A673 (cell line): Measurements from ENCODE around the gene ZBTB32. TPM values are rescaled to one million over a fixed set of nuclear protein-coding genes. Genes with fewer than 3 reads are reported as not detected.

Experiments used
- BruUV-seq: library from RNA; stranded (reverse); fragments of 400-500 nt; replicated peaks from 2 replicates; lab custom pipeline; 2021; lab: Mats Ljungman, UMichigan
- CTCF ChIA-PET: fragments of 300-600 bp; sonication (Branson Sonifier 250); formaldehyde crosslinking; loops from one replicate; lab custom pipeline; 2022; ENCODE audit warnings: antibody characterized with exemption; lab: Charles Lee
- POLR2A ChIA-PET: fragments of 300-600 bp; sonication (Branson Sonifier 250); formaldehyde crosslinking; loops from one replicate; lab custom pipeline; 2022; ENCODE audit warnings: antibody characterized with exemption; ENCODE audit not compliant: low non-redundant PET; lab: Charles Lee
- DNase-seq: peaks from one replicate; pipeline ENCODE4 v3.0.0-alpha.2; 2015; ENCODE audit warnings: low spot score
- H3K27ac ChIP-seq: fragments of 200-600 bp; sonication (generic); 2 replicates; pipeline ENCODE4 v1.5.1; 2016; ENCODE audit warnings: mixed run types, low read depth, mild to moderate bottlenecking, mixed read lengths, antibody characterized with exemption, low read length; ENCODE audit not compliant: poor library complexity, severe bottlenecking
- H3K27me3 ChIP-seq: fragments of 200-600 bp; sonication (generic); replicated peaks from 2 replicates; pipeline ENCODE4 v1.6.1; 2017; ENCODE audit warnings: mixed run types, low read depth, mild to moderate bottlenecking, mixed read lengths, antibody characterized with exemption, low read length; ENCODE audit not compliant: insufficient read depth, poor library complexity
- H3K36me3 ChIP-seq: fragments of 200-600 bp; sonication (generic); 2 replicates; pipeline ENCODE4 v1.6.1; 2016; ENCODE audit warnings: mixed run types, mild to moderate bottlenecking, mixed read lengths, antibody characterized with exemption, low read length; ENCODE audit not compliant: insufficient read depth, poor library complexity, severe bottlenecking
- H3K4me1 ChIP-seq: fragments of 200-600 bp; sonication (generic); 2 replicates; pipeline ENCODE4 v1.6.1; 2017; ENCODE audit warnings: mixed run types, mild to moderate bottlenecking, mixed read lengths, antibody characterized with exemption, low read length; ENCODE audit not compliant: insufficient read depth, poor library complexity, severe bottlenecking
- H3K4me3 ChIP-seq: fragments of 200-600 bp; sonication (generic); 2 replicates; pipeline ENCODE4 v1.5.1; 2016; ENCODE audit warnings: low read depth, mixed run types, mild to moderate bottlenecking, mixed read lengths, low read length; ENCODE audit not compliant: poor library complexity, severe bottlenecking
- H3K9me3 ChIP-seq: fragments of 200-600 bp; sonication (generic); 2 replicates; pipeline ENCODE4 v1.6.1; 2016; ENCODE audit warnings: mixed run types, low read depth, mild to moderate bottlenecking, mixed read lengths, antibody characterized with exemption, low read length; ENCODE audit not compliant: poor library complexity, severe bottlenecking
- CTCF ChIP-seq: fragments of 300-800, 200-600 bp; sonication (generic); conservative IDR thresholded peaks from 2 replicates; pipeline ENCODE4 v1.5.1; 2017; ENCODE audit warnings: low read depth, mild to moderate bottlenecking, antibody characterized with exemption, low read length, moderate library complexity, mixed read lengths
- EZH2 ChIP-seq: fragments of 200-600 bp; sonication (generic); IDR thresholded peaks from 2 replicates; pipeline ENCODE4 v1.6.1; 2017; ENCODE audit warnings: borderline replicate concordance, low read depth, mild to moderate bottlenecking, mixed read lengths, antibody characterized with exemption, low read length; ENCODE audit not compliant: poor library complexity, severe bottlenecking
- intact Hi-C: fragments of 100-400 bp; cut with micrococcal nuclease; formaldehyde crosslinking; loops from one replicate; pipeline ENCODE4 v1.10.0; 2022; ENCODE audit not compliant: unreplicated experiment
- total RNA-seq: library from RNA; stranded (reverse); gene quantifications from 2 replicates; pipeline ENCODE4 v1.2.3, GENCODE V29; 2021

The ZBTB32 gene
- total RNA-seq, 1 experiment from 2014 or later = not detected

DNA sequence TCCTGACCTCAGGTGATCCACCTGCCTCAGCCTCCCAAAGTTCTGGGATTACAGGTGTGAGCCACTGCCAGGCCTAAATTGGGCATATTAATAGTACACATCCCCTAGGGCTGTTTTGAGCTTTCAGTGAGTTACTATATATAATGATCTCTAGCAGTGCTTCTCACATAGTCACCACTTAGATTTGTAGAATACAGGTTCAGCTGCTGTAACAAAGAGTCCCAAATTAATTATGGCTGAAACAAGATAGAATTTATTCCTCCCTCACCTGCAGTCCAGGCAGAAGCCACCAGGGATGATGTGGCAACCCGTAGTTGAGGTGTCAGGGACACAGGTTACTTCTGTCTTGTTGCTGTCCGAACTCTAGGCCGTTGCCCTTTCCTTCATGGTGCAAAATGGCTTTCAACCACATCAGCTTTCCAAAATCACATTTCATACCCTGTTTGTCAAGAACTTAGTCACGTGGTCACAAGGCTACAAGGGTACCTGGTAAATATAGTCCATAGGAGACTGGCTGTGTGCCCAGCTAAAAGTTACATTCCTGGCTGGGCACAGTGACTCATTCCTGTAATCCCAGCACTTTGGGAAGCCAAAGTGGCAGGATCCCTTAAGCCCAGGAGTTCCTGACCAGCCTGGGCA lies 56.5 kb downstream of the ZBTB32 start:
- H3K27ac ChIP-seq = no peak overlapping the region
- ChIA-PET POLR2A (no interaction called here), CTCF (no interaction called here)
- no peaks in the 10 kb centered on the region for H3K9me3 ChIP-seq
- peaks cover 36% of the 10 kb centered on the region for H3K36me3 ChIP-seq
- TF ChIP-seq CTCF (no peak), EZH2 (no peak)
- H3K4me1 ChIP-seq = peaks cover 23% of the 10 kb centered on the region
- no peak overlapping the region for H3K4me3 ChIP-seq
- no TSS peak for BruUV-seq
- intact Hi-C loops = no loop called here
- DNase-seq = no peak
- H3K27me3 ChIP-seq = no peaks in the 10 kb centered on the region

DNA sequence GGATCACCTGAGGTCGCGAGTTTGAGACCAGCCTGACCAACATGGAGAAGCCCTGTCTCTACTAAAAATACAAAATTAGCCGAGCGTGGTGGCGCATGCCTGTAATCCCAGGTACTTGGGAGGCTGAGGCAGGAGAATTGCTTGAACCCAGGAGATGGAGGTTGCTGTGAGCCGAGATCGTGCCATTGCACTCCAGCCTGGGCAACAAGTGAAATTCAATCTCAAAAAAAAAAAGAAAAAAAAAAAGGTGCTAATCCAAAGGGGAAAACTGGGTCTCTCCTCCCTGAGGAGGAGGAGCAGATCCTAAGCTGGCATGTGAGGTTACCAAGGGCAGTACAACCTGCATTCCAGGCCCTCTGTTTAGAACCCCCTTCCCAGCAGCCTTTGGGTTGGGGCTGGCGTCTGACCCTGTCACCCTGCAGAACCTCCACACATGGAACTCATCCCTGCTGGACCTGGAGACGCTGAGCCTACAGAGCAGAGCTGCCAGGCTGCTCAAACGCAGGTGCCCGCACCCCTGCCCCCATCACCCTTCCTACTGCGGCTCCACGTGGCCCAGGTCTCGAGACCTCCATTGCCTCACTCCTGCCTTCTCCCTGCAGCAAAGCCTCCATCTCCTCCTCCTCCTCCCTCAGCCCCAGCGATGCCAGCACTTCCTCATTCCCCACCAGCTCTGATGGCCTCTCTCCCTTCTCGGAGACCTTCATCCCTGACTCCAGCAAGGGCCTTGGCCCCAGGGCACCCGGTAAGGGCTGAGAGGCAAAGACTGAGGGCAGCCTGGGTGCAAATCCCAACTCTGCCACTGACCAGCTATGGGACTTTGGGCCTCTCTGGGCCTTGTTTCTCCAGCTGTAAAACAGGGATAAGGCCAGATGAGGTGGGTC lies 60.3 kb downstream of the ZBTB32 start:
- CTCF ChIA-PET = no interaction called here
- peaks cover 37% of the 10 kb centered on the region for H3K36me3 ChIP-seq

More for the DNA sequence above, 60.3 kb downstream of the ZBTB32 start:
- no peak overlapping the region for H3K4me3 ChIP-seq
- H3K9me3 ChIP-seq = no peaks in the 10 kb centered on the region
- TF ChIP-seq EZH2 (no peak), CTCF (no peak)
- no TSS peak for BruUV-seq
- no peak for DNase-seq
- H3K27ac ChIP-seq = no peak overlapping the region
- no peaks in the 10 kb centered on the region for H3K4me1 ChIP-seq
- H3K27me3 ChIP-seq = no peaks in the 10 kb centered on the region
- intact Hi-C loops = no loop called here
- POLR2A ChIA-PET = no interaction called here

Other genes starting within 250 kb of the ZBTB32 start
- not detected in 2 replicates for gene KRTDAP, start 214.1 kb upstream of the ZBTB32 start, total RNA-seq
- not detected in 2 replicates for gene DMKN, start 190.9 kb upstream of the ZBTB32 start, total RNA-seq
- gene SBSN, start 176.2 kb upstream of the ZBTB32 start, total RNA-seq = not detected in 2 replicates
- not detected in 2 replicates for gene GAPDHS, start 171.1 kb upstream of the ZBTB32 start, total RNA-seq
- 105 and 115 TPM in 2 replicates for gene TMEM147, start 158.9 kb upstream of the ZBTB32 start, total RNA-seq
- not detected in 2 replicates for gene ATP4A, start 140.9 kb upstream of the ZBTB32 start, total RNA-seq
- not detected in 2 replicates for gene PMIS2, start 118.4 kb upstream of the ZBTB32 start, total RNA-seq
- 31.1 and 33.5 TPM in 2 replicates for gene HAUS5, start 91.8 kb upstream of the ZBTB32 start, total RNA-seq
- gene RBM42, start 75.5 kb upstream of the ZBTB32 start, total RNA-seq = 104 and 106 TPM in 2 replicates
- gene ETV2, start 62.8 kb upstream of the ZBTB32 start, total RNA-seq = 0.73 and 1.3 TPM in 2 replicates
- 456 and 467 TPM in 2 replicates for gene COX6B1, start 56.2 kb upstream of the ZBTB32 start, total RNA-seq
- not detected in 2 replicates for gene UPK1A, start 38.0 kb upstream of the ZBTB32 start, total RNA-seq
- 49.1 and 51.0 TPM in 2 replicates for gene KMT2B, start 13.4 kb downstream of the ZBTB32 start, total RNA-seq
- 4.9 and 5.8 TPM in 2 replicates for gene IGFLR1, start 37.9 kb downstream of the ZBTB32 start, total RNA-seq
- gene U2AF1L4, start 40.9 kb downstream of the ZBTB32 start, total RNA-seq = 20.4 and 21.0 TPM in 2 replicates
- 58.8 and 67.7 TPM in 2 replicates for gene PSENEN, start 41.1 kb downstream of the ZBTB32 start, total RNA-seq
- gene LIN37, start 44.0 kb downstream of the ZBTB32 start, total RNA-seq = 11.3 and 13.2 TPM in 2 replicates
- 0.50 TPM in 1 of 2 replicates, not detected in the other for gene HSPB6, start 52.5 kb downstream of the ZBTB32 start, total RNA-seq
- gene PROSER3, start 53.6 kb downstream of the ZBTB32 start, total RNA-seq = 38.4 and 44.8 TPM in 2 replicates
- gene ARHGAP33, start 71.0 kb downstream of the ZBTB32 start, total RNA-seq = 39.6 and 49.6 TPM in 2 replicates
- not detected in 2 replicates for gene PRODH2, start 108.3 kb downstream of the ZBTB32 start, total RNA-seq
- gene NPHS1, start 147.9 kb downstream of the ZBTB32 start, total RNA-seq = not detected in 2 replicates
- gene KIRREL2, start 152.4 kb downstream of the ZBTB32 start, total RNA-seq = 0.15 and 0.17 TPM in 2 replicates
- 13.9 and 14.9 TPM in 2 replicates for gene APLP1, start 164.0 kb downstream of the ZBTB32 start, total RNA-seq
- gene NFKBID, start 196.0 kb downstream of the ZBTB32 start, total RNA-seq = 14.9 and 18.0 TPM in 2 replicates
- 4.2 and 4.5 TPM in 2 replicates for gene HCST, start 198.0 kb downstream of the ZBTB32 start, total RNA-seq
- not detected in 2 replicates for gene TYROBP, start 203.7 kb downstream of the ZBTB32 start, total RNA-seq
- gene LRFN3, start 231.8 kb downstream of the ZBTB32 start, total RNA-seq = 14.6 and 15.5 TPM in 2 replicates